Hematopoietic multipotent progenitor cell treated with erythropoietin and hydrocortisone succinate and interleukin-3 and kit ligand, for 17 days (in vitro differentiated cells): ENCODE measurements around the gene PIEZO1.

Experiments used
- DNase-seq: peaks from one replicate; pipeline ENCODE4 v3.0.0-alpha.2; 2015; ENCODE audit warnings: low spot score

Gene PIEZO1

GRCh38 chr16:88817785-88818574, 33.0 kb upstream of the PIEZO1 start:
- no peak for DNase-seq

DNA sequence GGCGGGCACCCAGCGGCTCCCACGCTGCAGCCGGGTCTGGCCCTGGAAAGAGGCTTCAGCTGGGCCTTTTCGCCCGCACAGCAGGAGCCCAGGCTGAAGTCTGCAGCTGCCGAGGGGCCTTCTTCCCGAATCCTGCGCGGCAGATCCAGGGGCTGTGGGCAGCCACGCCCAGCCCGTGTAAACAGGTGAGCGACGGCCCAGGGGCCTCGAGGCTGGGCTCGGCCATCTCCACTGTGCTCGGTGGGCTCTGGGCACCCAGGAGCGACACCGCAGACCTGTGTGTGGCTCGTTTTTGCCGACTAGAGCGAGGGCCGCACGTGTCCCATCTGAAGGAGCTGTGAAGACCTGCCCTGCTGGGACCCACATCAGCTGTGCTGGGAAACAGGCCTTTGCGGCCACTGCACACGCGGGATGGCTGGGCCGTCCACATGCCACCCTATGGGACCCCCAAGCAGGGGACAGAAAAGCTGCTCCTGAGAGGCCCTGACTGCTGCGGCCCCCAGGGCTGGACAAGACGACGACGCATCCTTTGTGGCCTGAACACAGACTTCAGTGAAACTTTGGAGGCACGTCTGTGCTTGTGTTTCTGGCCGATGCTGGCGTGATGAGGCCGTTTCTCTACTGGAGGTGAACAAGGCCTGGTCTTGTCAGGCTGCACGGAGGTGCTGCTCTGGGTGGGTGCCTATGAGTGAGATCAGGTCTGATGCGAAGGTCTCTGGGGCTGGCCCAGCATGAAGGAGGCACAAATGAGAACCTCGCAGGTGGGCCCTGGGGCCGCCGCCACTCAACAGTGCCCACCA, 31.9 kb upstream of the PIEZO1 start:
- no peak for DNase-seq

GRCh38 chr16:88815901-88816589, 31.0 kb upstream of the PIEZO1 start:
- DNase-seq, result peak; percentile 11

- no peak for DNase-seq
Measured at GRCh38 chr16:88815227-88815626, 30.2 kb upstream of the PIEZO1 start.

DNA sequence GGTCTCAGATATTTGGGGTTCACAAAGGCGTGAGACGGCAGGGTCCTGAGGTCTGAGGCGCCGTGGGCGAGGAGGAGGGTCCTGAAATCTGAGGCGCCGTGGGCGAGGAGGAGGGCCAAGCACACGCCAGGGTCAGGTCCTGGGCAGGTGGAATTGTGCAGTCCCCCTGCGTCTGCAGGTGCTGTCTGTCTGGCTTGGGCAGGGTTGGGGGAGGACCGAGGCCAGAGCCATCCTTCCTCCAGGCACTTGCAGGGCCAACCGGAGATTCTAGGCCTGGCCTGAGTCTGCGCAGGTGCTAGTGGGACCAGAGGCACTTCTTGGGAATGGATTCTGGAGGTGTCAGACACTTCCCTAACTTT, 29.1 kb upstream of the PIEZO1 start:
- no peak for DNase-seq

- no peak for DNase-seq
Measured at GRCh38 chr16:88813269-88814143, 28.5 kb upstream of the PIEZO1 start.

- DNase-seq, result no peak
Measured at GRCh38 chr16:88812513-88813268, 27.7 kb upstream of the PIEZO1 start.

DNA sequence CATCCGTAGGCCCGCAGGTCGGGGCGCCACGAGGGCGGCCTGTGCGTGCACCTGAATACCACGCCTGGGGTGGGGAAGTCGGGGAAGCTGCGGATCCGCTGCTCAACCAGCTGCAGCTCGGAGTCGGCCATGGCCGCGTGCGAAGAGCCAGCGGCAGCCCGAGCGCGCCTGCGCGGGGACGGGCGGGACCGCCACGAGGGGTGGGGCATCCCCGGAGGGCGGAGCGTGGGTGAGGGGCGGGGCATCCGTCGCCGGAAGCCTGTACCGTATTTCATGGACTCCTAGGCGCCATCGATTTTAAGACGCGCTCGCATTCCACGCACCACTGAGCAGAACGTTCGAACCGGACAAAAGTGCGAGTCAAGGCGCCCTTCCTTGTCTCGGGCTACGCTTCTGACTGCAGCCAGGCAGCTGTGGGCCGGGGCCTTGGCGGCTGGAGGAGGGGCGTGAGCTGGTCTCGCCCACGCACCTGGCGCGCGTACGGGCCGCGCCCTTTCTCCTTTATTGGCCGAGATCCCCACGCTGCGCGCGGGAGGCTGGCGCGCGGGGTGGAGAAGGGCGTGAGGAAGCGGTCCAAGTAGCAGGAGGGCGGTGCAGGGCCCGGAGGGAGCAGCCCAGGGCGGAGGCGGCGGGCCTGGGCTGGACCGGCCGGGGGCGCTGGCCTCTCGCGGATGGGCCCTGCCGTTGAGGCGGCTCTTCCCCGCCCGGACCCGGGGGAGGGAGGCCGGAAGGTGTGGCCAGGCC, 26.9 kb upstream of the PIEZO1 start, which contains the start of gene APRT:
Gene APRT, minus strand, starts transcription at position 160 of the 744 bp plus-strand sequence. Its CDS starts 29 bp downstream, at position 131.
- DNase-seq, result peak; percentile 93

- DNase-seq, result no peak
Measured at GRCh38 chr16:88810912-88811768, 26.1 kb upstream of the PIEZO1 start.

DNA sequence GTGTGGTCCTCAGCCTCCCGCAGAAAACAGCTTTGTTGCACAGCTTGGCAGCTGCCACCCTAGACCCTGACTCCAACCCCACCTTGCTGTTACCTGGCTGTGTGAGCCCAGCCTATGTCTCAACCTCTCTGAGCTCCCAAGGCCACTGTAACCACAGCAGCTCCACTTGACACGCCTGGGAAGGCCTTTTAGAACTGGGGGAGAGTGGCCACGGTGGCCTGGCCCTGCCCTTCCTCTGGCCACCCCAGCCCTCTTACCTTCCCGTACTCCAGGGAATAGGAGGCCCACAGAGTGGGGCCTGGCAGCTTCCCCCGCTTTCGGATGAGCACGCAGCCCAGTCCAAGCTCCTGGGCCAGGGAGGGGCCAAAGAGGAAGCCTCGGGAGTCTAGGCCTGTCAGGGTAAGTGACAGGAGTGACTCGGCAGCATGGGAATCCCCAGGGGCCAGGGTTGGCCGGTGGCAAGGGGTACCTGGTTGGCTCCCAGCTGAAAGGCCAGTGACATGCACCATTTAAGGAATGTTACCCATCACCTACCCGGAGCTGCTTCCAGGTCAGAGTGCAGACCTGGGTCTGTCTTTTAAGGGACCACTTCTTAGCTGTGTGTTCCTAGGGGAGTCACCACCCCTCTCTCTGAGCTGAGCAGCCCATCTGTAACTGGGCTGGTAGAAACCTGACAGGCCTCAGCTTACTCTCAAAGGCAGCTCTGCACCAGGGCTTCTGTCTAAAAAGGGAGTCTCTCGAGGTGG, 25.3 kb upstream of the PIEZO1 start:
- DNase-seq, result no peak

GRCh38 chr16:88809676-88810165, 24.7 kb upstream of the PIEZO1 start:
- DNase-seq, result no peak

GRCh38 chr16:88809068-88809675, 24.2 kb upstream of the PIEZO1 start:
- DNase-seq, result no peak

- DNase-seq, result no peak
Measured at GRCh38 chr16:88807626-88808453, 22.8 kb upstream of the PIEZO1 start.

DNA sequence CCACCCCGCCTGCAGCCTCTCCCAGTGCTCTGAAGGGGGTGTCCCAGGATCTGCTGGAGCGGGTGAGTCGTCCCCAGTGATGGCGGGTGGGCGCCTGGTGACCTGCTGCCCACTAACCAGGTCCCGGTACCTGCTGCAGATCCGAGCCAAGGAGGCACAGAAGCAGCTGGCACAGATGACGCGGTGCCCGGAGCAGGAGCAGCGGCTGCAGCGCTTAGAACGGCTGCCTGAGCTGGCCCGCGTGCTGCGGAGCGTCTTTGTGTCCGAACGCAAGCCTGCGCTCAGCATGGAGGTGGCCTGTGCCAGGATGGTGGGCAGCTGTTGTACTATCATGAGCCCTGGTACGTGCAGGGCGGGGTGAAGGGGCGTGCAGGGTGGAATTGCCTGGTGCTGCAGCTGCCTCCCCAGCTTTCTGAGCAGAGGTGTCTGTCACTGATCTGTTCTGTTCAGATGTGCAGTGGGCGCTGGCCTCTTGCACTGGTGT, 22.2 kb upstream of the PIEZO1 start:
- no peak for DNase-seq

GRCh38 chr16:88806491-88807111, 21.6 kb upstream of the PIEZO1 start:
- DNase-seq, result no peak

DNA sequence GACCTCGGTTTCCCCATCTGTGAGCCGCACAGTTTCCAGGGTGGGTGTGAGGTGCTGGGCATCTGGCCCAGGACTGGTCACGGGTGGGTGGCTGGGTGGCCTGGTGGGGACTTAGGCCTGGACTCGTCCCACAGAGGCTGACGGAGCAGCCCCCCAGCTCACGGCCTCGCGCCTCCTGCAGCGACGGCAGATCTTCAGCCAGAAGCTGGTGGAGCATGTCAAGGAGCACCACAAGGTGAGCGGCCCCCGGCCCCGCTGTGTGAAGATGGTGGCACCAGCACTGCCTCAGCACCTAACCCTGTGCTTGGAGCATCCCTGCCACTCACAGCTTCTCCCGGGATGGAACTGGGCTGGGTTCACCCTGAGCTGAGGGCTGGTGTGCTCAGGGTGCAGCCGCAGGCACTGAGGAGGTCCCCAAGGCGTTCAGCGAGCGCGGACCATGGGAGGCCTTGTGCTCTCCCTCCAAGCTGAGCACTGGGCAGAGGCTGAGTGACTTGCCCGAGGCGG, 20.9 kb upstream of the PIEZO1 start:
- no peak for DNase-seq
